Stomach (tissue), 9 donors: ENCODE results near the gene SAMD14. TPM values are rescaled to one million over a fixed set of nuclear protein-coding genes. Genes with fewer than 3 reads are reported as not detected.

Source experiments
- DNase-seq, 2 donors: peaks; one replicate each; pipeline versions ENCODE4 v3.0.0 to v3.0.0-alpha.2; 2013 to 2019
- H3K27ac ChIP-seq, 5 donors: fragments of 200-600 bp in 4 of 5; sonication (generic) in 4 of 5; one replicate each; pipeline ENCODE4 v1.5.1; 2013 to 2019; ENCODE audit warnings: mild to moderate bottlenecking in 1 of 5, moderate library complexity in 1 of 5
- H3K27me3 ChIP-seq, 3 donors: fragments of 200-600 bp; sonication (generic); one replicate each; pipeline ENCODE4 v1.5.1; 2017 to 2019; ENCODE audit warnings: mixed run types in 1 of 3
- H3K36me3 ChIP-seq, 4 donors: fragments of 200-600 bp; sonication (generic); 1 replicate in 3 of 4; 2 replicates in 1 of 4; pipeline ENCODE4 v1.5.1; 2016 to 2019
- H3K4me1 ChIP-seq, 4 donors: fragments of 200-600 bp; sonication (generic); one replicate each; pipeline ENCODE4 v1.5.1; 2016 to 2019
- H3K4me3 ChIP-seq, 4 donors: fragments of 200-600 bp; sonication (generic) in 3 of 4; one replicate each; pipeline ENCODE4 v1.5.1; 2016 to 2019; ENCODE audit warnings: mild to moderate bottlenecking in 1 of 4
- H3K9me3 ChIP-seq, 4 donors: fragments of 200-600 bp; sonication (generic); one replicate each; pipeline ENCODE4 v1.5.1; 2016 to 2019
- EP300 ChIP-seq: sonication (generic); formaldehyde crosslinking; IDR thresholded peaks from one replicate; pipeline ENCODE4 v1.6.1; 2017; ENCODE audit warnings: antibody characterized with exemption
- POLR2A ChIP-seq, 4 donors: fragments of 450-650 bp; IDR thresholded peaks; one replicate each; pipeline ENCODE4 v1.6.1; 2016; ENCODE audit warnings: antibody characterized with exemption in 4 of 4, control low read depth in 2 of 4, mild to moderate bottlenecking in 1 of 4, moderate library complexity in 1 of 4
- POLR2AphosphoS5 ChIP-seq, 3 donors: sonication (generic); formaldehyde crosslinking; IDR thresholded peaks; one replicate each; pipeline ENCODE4 v1.6.1; 2016; ENCODE audit warnings: antibody characterized with exemption in 3 of 3
- WGBS, 5 donors: extraction: QIAGEN DNeasy Blood & Tissue Kit in 3 of 5; methylation state at CpG; one replicate each; pipeline versions ENCODE4 v1.1.5 to v1.1.7; 2013 to 2018; 5-methylcytosine and 5-hydroxymethylcytosine counted together
- intact Hi-C: fragments of 100-400 bp; cut with DNase I; formaldehyde crosslinking; loops from one replicate; pipeline ENCODE4 v1.15.1; 2023; ENCODE audit warnings: low total_unique reads
- polyA plus RNA-seq, 3 donors: library from polyadenylated mRNA; stranded (reverse); fragments of 200-250 nt; gene quantifications; one replicate each; pipeline ENCODE4 v1.2.3, GENCODE V29; 2013
- total RNA-seq, 5 donors: library from RNA; depleted of rRNA; stranded (reverse); fragments of >200 nt; gene quantifications; one replicate each; pipeline versions ENCODE4 v1.1.0 to v1.2.3, GENCODE V29; 2014 to 2016
- TF ChIP-seq, protein P1 (sequence below), 7 experiments: fragments of 450-650 bp in 4 of 7; fragments of 200-600 bp in 3 of 7; sonication (generic) in 3 of 7; IDR thresholded peaks; one replicate each; pipeline ENCODE4 v1.5.1; 2016 to 2019; ENCODE audit warnings: antibody characterized with exemption in 7 of 7, control low read depth in 2 of 7, mild to moderate bottlenecking in 1 of 7
- donor health status: healthy with polysubstance abuse.
- donor health status: Bipolar disorder and iron deficiency.
- donor health status: healthy.

Gene SAMD14
- total and polyA plus RNA-seq, 8 donors = 1.3 to 87.0 (median 1.8) TPM; not detected in 2

DNA sequence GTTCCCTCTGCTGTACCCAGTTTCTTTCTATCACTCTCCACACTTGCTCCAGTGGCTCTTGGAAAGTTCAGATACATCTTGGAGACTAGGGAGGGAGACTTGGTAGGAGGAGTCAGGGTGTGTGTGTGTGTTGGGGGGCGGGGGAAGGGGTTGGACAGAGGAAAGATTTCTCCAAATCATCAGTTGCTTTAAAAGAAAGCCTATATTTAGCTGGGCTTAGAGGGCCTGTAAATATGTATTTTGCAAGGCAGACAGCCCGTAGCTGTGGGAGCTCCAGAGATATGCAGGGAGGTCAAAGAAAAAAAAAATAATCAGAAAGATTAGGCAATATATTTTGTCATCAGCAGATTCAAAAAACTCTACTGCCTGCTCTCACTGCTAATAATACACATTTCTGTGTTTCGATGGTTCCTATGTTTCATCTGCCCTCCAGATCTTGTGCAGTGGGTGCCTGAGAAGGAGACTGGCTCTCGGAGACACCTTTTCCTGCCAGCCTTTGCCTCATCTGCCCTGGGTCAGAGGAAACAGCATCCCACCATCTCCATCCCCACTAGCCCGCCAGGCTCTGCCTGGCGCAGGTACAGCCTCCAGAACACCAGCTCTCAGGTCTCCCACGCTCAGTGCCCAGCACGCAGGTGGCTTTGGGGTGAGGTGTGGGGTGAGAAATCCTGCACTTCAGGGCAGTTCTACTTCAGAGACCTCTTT lies 25.3 kb upstream of the SAMD14 start:
- no peak overlapping the region for H3K4me3 ChIP-seq
- peak in 1 of 2 donors; percentile 79 for DNase-seq
- 67 to 73% (median 68%) methylated on average over 8 of the region's 8 CpGs for WGBS, 5 donors
- peaks cover 32 to 55% (median 41%) of the 10 kb centered on the region in 4 donors for H3K4me1 ChIP-seq
- no peaks in the 10 kb centered on the region for H3K27me3 ChIP-seq
- H3K9me3 ChIP-seq = no peaks in the 10 kb centered on the region
- TF ChIP-seq, protein P1, sequence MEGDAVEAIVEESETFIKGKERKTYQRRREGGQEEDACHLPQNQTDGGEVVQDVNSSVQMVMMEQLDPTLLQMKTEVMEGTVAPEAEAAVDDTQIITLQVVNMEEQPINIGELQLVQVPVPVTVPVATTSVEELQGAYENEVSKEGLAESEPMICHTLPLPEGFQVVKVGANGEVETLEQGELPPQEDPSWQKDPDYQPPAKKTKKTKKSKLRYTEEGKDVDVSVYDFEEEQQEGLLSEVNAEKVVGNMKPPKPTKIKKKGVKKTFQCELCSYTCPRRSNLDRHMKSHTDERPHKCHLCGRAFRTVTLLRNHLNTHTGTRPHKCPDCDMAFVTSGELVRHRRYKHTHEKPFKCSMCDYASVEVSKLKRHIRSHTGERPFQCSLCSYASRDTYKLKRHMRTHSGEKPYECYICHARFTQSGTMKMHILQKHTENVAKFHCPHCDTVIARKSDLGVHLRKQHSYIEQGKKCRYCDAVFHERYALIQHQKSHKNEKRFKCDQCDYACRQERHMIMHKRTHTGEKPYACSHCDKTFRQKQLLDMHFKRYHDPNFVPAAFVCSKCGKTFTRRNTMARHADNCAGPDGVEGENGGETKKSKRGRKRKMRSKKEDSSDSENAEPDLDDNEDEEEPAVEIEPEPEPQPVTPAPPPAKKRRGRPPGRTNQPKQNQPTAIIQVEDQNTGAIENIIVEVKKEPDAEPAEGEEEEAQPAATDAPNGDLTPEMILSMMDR (IDR thresholded peaks at IDR 0.05) = no peak
- TF ChIP-seq EP300 (no peak), POLR2AphosphoS5 (IDR thresholded peaks at IDR 0.05) (no peak), POLR2A (IDR thresholded peaks at IDR 0.05) (no peak)
- peak overlapping the region; percentile 24 to 97 (median 73) for H3K27ac ChIP-seq
- intact Hi-C loops = no loop called here
- no peaks in the 10 kb centered on the region for H3K36me3 ChIP-seq

- intact Hi-C loops = no loop called here
- 42 to 64% (median 44%) methylated on average over 1 of the region's 1 CpG for WGBS, 5 donors
- TF ChIP-seq, protein P1 (IDR thresholded peaks at IDR 0.05) = no peak
- TF ChIP-seq EP300 (no peak), POLR2A (IDR thresholded peaks at IDR 0.05) (no peak), POLR2AphosphoS5 (IDR thresholded peaks at IDR 0.05) (no peak)
- DNase-seq = no peak
- Histone ChIP-seq H3K9me3 (no peaks in the 10 kb centered on the region), H3K4me1 (peaks cover 33 to 55% (median 42%) of the 10 kb centered on the region in 4 donors), H3K4me3 (no peak overlapping the region), H3K27ac (peak overlapping the region in 4 of 5 donors; percentile 31 to 97 (median 83)), H3K36me3 (no peaks in the 10 kb centered on the region), H3K27me3 (no peaks in the 10 kb centered on the region)
These were observed 24.6 kb upstream of the SAMD14 start for GRCh38 chr17:50154604-50155003.

DNA sequence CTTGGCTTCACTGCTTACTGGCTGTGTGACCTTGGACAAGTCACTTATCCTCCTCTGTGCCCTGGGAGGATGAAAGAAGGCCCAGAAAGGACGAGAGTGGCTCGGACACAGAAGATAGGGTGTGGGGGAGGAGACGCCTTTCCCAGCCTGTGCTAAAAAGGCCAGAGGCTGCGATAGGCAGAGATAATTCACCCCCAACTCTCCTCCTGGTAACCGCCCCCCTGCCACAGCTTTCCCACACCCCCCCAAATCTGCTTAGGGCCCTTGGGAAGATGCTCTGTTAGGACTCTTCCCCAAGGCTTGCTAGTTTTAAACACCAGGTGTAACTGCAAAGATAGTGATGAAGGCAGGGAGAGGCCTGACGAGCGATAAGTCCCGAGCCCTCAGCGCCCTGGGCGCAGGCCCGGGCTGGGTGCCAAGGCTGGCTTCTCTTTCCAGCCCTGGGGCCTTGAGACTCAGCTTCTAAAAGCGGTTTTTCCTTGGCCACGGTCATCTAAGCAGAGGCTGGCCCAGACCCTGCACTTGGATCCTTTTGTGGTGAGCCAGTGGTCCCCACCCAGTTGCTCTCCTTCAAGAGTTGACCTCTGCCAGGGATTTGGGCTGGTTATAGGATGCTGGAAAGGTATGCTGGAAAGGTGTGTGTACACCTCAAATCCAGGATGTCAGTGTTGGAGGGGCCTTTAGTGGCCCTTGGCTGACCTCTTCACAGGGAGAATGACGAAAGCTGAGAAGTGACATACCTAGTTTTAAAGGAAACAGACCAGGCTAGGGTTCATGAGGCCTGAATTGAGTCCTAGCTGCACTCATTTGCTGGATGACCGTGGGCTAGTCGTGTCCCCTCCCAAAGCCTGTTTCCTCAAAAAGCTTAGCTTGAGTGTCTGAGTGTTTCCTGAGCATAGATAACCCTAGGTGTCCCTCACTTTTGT lies 24.0 kb upstream of the SAMD14 start:
- H3K4me1 ChIP-seq = peaks cover 39 to 62% (median 48%) of the 10 kb centered on the region in 4 donors
- peak in 1 of 2 donors; percentile 61 for DNase-seq
- no peaks in the 10 kb centered on the region for H3K9me3 ChIP-seq
- intact Hi-C loops = no loop called here
- no peaks in the 10 kb centered on the region for H3K27me3 ChIP-seq
- WGBS, 5 donors = 38 to 50% (median 45%) methylated on average over 14 to 16 of the region's 16 CpGs
- H3K4me3 ChIP-seq = no peak overlapping the region
- no peak for TF ChIP-seq POLR2A (IDR thresholded peaks at IDR 0.05)
- TF ChIP-seq, protein P1 (IDR thresholded peaks at IDR 0.05) = no peak
- TF ChIP-seq EP300 = no peak
- no peak for TF ChIP-seq POLR2AphosphoS5 (IDR thresholded peaks at IDR 0.05)
- H3K27ac ChIP-seq = peak overlapping the region in 4 of 5 donors; percentile 31 to 97 (median 83)
- no peaks in the 10 kb centered on the region for H3K36me3 ChIP-seq

- Histone ChIP-seq H3K4me1 (peaks cover 47 to 74% (median 59%) of the 10 kb centered on the region in 4 donors), H3K9me3 (no peaks in the 10 kb centered on the region), H3K27me3 (no peaks in the 10 kb centered on the region), H3K36me3 (no peaks in the 10 kb centered on the region), H3K4me3 (peak overlapping the region in 3 of 4 donors; percentile 75 to 93 (median 86)), H3K27ac (peak overlapping the region in 4 of 5 donors; percentile 89 to 97 (median 92))
- WGBS, 5 donors = 75 to 82% (median 79%) methylated on average over 7 of the region's 7 CpGs
- intact Hi-C loops = no loop called here
- TF ChIP-seq, protein P1 (IDR thresholded peaks at IDR 0.05) = no peak
- TF ChIP-seq POLR2AphosphoS5 (IDR thresholded peaks at IDR 0.05) (no peak), POLR2A (IDR thresholded peaks at IDR 0.05) (no peak), EP300 (no peak)
- DNase-seq = no peak
These were observed 22.8 kb upstream of the SAMD14 start for GRCh38 chr17:50152736-50153135.
